B cell (primary cell): ENCODE data around the gene CLASP1. TPM values are rescaled to one million over a fixed set of nuclear protein-coding genes. Genes with fewer than 3 reads are reported as not detected.

Source experiments
- ATAC-seq: fragments of 200-7000 bp; cut with Tn5 transposase; one replicate; pipeline ENCODE4 v1.10.0; 2021; ENCODE audit warnings: low read depth, mild to moderate bottlenecking, moderate number of reproducible peaks, moderate library complexity
- CTCF ChIA-PET: fragments of 350-600 bp; sonication (Branson Sonifier 250); formaldehyde crosslinking; loops from one replicate; lab custom pipeline; 2021; ENCODE audit warnings: antibody characterized with exemption, inconsistent platforms; lab: Charles Lee
- POLR2A ChIA-PET: fragments of 350-600 bp; sonication (Branson Sonifier 250); formaldehyde crosslinking; loops from one replicate; lab custom pipeline; 2021; ENCODE audit warnings: antibody characterized with exemption; lab: Charles Lee
- DNase-seq: peaks from one replicate; pipeline ENCODE4 v3.0.0; 2013
- H2AFZ ChIP-seq: 2 replicates; pipeline ENCODE4 v1.6.1; 2012; ENCODE audit warnings: mild to moderate bottlenecking, low read depth, low read length; ENCODE audit not compliant: insufficient read depth, poor library complexity, severe bottlenecking
- H3K27ac ChIP-seq, 2 donors: 1 replicate in 1 of 2; 2 replicates in 1 of 2; pipeline ENCODE4 v1.5.1; 2012 to 2013; ENCODE audit warnings: low read length in 2 of 2, mild to moderate bottlenecking in 2 of 2, moderate library complexity in 1 of 2
- H3K27me3 ChIP-seq, 4 experiments: fragments of 200-600 bp in 1 of 4; sonication (generic) in 1 of 4; replicated peaks in 1 of 4; 1 replicate in 2 of 4; 2 replicates in 2 of 4; pipeline versions ENCODE4 v1.6.1 to v1.7.0; 2013 to 2016; ENCODE audit warnings: low read length in 3 of 4, mild to moderate bottlenecking in 2 of 4, mixed read lengths in 1 of 4, moderate library complexity in 1 of 4; ENCODE audit not compliant: insufficient read depth in 4 of 4, control insufficient read depth in 3 of 4; ENCODE audit errors: control extremely low read depth in 1 of 4
- H3K36me3 ChIP-seq, 2 experiments: replicated peaks in 1 of 2; 1 replicate in 1 of 2; 2 replicates in 1 of 2; pipeline versions ENCODE4 v1.6.1 to v1.7.1; 2013; ENCODE audit warnings: low read length in 1 of 2; ENCODE audit not compliant: insufficient read depth in 2 of 2, control insufficient read depth in 1 of 2; ENCODE audit errors: control extremely low read depth in 1 of 2, extremely low read depth in 1 of 2
- H3K4me1 ChIP-seq, 2 donors: fragments of 200-600 bp in 1 of 2; sonication (generic) in 1 of 2; 1 replicate in 1 of 2; 2 replicates in 1 of 2; pipeline versions ENCODE4 v1.5.1 to v1.6.1; 2013 to 2017; ENCODE audit warnings: low read length in 2 of 2; ENCODE audit not compliant: control insufficient read depth in 2 of 2, insufficient read depth in 2 of 2
- H3K4me2 ChIP-seq: replicated peaks from 2 replicates; pipeline ENCODE3; 2012; ENCODE audit warnings: mild to moderate bottlenecking, low read depth, low read length; ENCODE audit not compliant: poor library complexity, severe bottlenecking
- H3K4me3 ChIP-seq, 5 experiments: fragments of 200-600 bp in 1 of 5; sonication (generic) in 1 of 5; 1 replicate in 3 of 5; 2 replicates in 2 of 5; pipeline versions ENCODE4 v1.5.1 to v1.7.0; 2011 to 2016; ENCODE audit warnings: low read length in 4 of 5, mild to moderate bottlenecking in 4 of 5, low read depth in 2 of 5, control low read depth in 1 of 5, moderate library complexity in 1 of 5; ENCODE audit not compliant: insufficient read depth in 1 of 5; ENCODE audit errors: control extremely low read depth in 1 of 5, extremely low read depth in 1 of 5
- H3K79me2 ChIP-seq: fragments of 200-600 bp; sonication (generic); one replicate; pipeline ENCODE4 v1.6.0; 2016; ENCODE audit warnings: low read length; ENCODE audit not compliant: control insufficient read depth, insufficient read depth
- H3K9ac ChIP-seq: fragments of 200-600 bp; sonication (generic); 2 replicates; pipeline ENCODE4 v1.6.1; 2017; ENCODE audit warnings: mild to moderate bottlenecking, low read length, moderate library complexity
- H3K9me3 ChIP-seq, 3 donors: one replicate each; pipeline versions ENCODE4 v1.6.1 to v1.7.1; 2013; ENCODE audit warnings: low read length in 2 of 3; ENCODE audit not compliant: control insufficient read depth in 2 of 3, insufficient read depth in 1 of 3; ENCODE audit errors: control extremely low read depth in 1 of 3
- H4K20me1 ChIP-seq: 2 replicates; pipeline ENCODE4 v1.6.0; 2012; ENCODE audit warnings: mild to moderate bottlenecking, low read length; ENCODE audit not compliant: insufficient read depth, control insufficient read depth, poor library complexity, severe bottlenecking
- H3K27ac Mint-ChIP-seq: one replicate; pipeline ENCODE4 v1.8.0; 2021; ENCODE audit warnings: mixed read lengths
- H3K27me3 Mint-ChIP-seq: one replicate; pipeline ENCODE4 v1.8.0; 2021; ENCODE audit warnings: mixed read lengths
- H3K4me1 Mint-ChIP-seq: one replicate; pipeline ENCODE4 v1.8.0; 2021; ENCODE audit warnings: mixed read lengths
- H3K4me3 Mint-ChIP-seq: one replicate; pipeline ENCODE4 v1.8.0; 2021; ENCODE audit warnings: mixed read lengths
- H3K9me3 Mint-ChIP-seq: one replicate; pipeline ENCODE4 v1.8.0; 2022; ENCODE audit warnings: mixed read lengths; ENCODE audit not compliant: insufficient read depth
- EZH2 ChIP-seq: IDR thresholded peaks from 2 replicates; pipeline ENCODE4 v1.6.1; 2012; ENCODE audit warnings: borderline replicate concordance, low read depth, mild to moderate bottlenecking, moderate library complexity, low read length; ENCODE audit not compliant: insufficient read depth, poor library complexity, severe bottlenecking
- WGBS: methylation state at CpG from one replicate; pipeline ENCODE4 v1.1.5; 2013; ENCODE audit warnings: missing lambda C conversion rate; ENCODE audit not compliant: insufficient coverage; 5-methylcytosine and 5-hydroxymethylcytosine counted together
- intact Hi-C: fragments of 100-400 bp; cut with micrococcal nuclease; formaldehyde crosslinking; loops from one replicate; pipeline ENCODE4 v1.10.0; 2022
- polyA plus RNA-seq: library from polyadenylated mRNA; depleted of rRNA; stranded (reverse); fragments of >200 nt; gene quantifications from 2 replicates; pipeline ENCODE4 v1.2.3, GENCODE V29; 2012
- total RNA-seq, 2 donors: library from RNA; stranded (reverse); fragments of 120-200 nt in 1 of 2; gene quantifications; 1 replicate in 1 of 2; 2 replicates in 1 of 2; pipeline versions ENCODE4 v1.2.3 to v1.2.4, GENCODE V29; 2013 to 2022
- TF ChIP-seq, protein P1 (sequence below): fragments of 200-600 bp; IDR thresholded peaks from one replicate; pipeline ENCODE4 v1.8.0; 2022; ENCODE audit warnings: antibody characterized with exemption, mild to moderate bottlenecking

CLASP1 gene
- total and polyA plus RNA-seq, 2 donors (not counting 1 experiment from before 2014, with no cell fraction given) = 8.7 to 88.0 TPM

DNA sequence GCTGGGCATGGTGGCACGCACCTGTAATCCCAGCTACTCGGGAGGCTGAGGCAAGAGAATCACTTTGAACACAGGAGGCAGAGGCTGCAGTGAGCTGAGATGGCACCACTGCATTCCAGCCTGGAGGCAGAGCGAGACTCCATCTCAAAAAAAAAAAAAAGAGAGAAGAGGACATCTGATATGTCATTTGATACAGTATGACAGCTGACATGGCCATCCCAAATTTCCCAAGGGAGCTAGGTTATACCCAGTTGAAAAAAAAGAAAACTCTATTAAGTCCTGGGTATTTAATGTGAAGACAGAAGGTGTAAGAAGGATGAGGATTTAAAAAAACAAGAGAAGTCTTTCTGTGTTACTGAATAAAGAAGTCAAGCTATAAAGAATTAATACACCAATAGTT is 23.3 kb downstream of the CLASP1 start:
- Mint-ChIP-seq H3K27ac (no peak overlapping the region), H3K27me3 (no peaks in the 10 kb centered on the region), H3K4me3 (no peak overlapping the region), H3K9me3 (peaks cover 3% of the 10 kb centered on the region), H3K4me1 (peaks cover 11% of the 10 kb centered on the region)
- Histone ChIP-seq H4K20me1 (peaks cover 42% of the 10 kb centered on the region), H3K9ac (no peak overlapping the region), H2AFZ (no peak overlapping the region), H3K9me3 (no peaks in the 10 kb centered on the region), H3K36me3 (peaks cover 0 to 3% of the 10 kb centered on the region in 2 experiments), H3K27ac (no peak overlapping the region), H3K27me3 (no peaks in the 10 kb centered on the region), H3K79me2 (peaks cover 87% of the 10 kb centered on the region), H3K4me2 (no peak overlapping the region), H3K4me1 (no peaks in the 10 kb centered on the region), H3K4me3 (no peak overlapping the region)
- POLR2A ChIA-PET = no interaction called here
- ATAC-seq (no peak), DNase-seq (no peak)
- CTCF ChIA-PET = interaction anchor here (0.6 to 0.7 kb wide), 2 partner anchors 88 to 110 kb away, joined by 3 to 5 read pairs; no protein-coding TSS in a partner anchor
- intact Hi-C loops = no loop called here
- WGBS = 100% methylated on average over 2 of the region's 3 CpGs
- TF ChIP-seq EZH2 = no peak
- TF ChIP-seq, protein P1, sequence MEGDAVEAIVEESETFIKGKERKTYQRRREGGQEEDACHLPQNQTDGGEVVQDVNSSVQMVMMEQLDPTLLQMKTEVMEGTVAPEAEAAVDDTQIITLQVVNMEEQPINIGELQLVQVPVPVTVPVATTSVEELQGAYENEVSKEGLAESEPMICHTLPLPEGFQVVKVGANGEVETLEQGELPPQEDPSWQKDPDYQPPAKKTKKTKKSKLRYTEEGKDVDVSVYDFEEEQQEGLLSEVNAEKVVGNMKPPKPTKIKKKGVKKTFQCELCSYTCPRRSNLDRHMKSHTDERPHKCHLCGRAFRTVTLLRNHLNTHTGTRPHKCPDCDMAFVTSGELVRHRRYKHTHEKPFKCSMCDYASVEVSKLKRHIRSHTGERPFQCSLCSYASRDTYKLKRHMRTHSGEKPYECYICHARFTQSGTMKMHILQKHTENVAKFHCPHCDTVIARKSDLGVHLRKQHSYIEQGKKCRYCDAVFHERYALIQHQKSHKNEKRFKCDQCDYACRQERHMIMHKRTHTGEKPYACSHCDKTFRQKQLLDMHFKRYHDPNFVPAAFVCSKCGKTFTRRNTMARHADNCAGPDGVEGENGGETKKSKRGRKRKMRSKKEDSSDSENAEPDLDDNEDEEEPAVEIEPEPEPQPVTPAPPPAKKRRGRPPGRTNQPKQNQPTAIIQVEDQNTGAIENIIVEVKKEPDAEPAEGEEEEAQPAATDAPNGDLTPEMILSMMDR = no peak

DNA sequence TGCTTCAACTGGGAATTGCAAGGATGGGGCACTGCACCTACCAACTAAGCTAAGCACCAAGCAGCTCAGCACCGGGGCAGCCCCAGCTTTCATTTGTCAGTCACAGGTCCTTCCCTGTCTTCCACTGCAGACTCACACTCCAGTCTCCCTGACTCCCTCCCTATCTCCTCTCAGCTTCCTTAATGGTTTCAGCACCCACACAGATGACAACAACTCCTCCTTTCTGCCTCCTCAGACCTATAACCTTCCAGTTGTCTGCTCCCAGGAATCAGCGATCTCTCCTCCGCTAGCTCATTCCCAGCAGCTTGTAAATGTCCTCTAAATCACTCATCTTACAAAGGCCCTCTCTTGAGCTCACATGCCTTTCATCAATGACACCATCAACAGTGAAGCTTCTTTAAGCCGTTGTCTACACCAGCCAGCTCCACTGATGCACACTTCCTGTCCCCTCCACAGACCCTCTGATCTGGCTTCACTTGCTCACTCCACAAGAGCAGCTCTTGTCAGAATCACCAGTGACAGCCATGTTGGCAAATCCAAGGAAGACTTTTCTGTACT is 32.1 kb downstream of the CLASP1 start:
- intact Hi-C loops = no loop called here
- H3K36me3 ChIP-seq = no peaks in the 10 kb centered on the region
- no peaks in the 10 kb centered on the region for H3K27me3 Mint-ChIP-seq
- H3K27ac Mint-ChIP-seq = no peak overlapping the region
- H3K9me3 Mint-ChIP-seq = no peaks in the 10 kb centered on the region
- ATAC-seq (peak; percentile 33), DNase-seq (no peak)
- peak overlapping the region; percentile 32 for H3K4me2 ChIP-seq
- ChIA-PET CTCF (interaction anchor here (0.9 kb wide), 1 partner anchor 32 kb away, joined by 3 read pairs; the partner anchor contains the start of gene CLASP1), POLR2A (no interaction called here)
- H3K4me3 Mint-ChIP-seq = no peak overlapping the region
- H3K9me3 ChIP-seq = peaks cover 4 to 10% (median 6%) of the 10 kb centered on the region in 3 donors
- no peak overlapping the region for H3K9ac ChIP-seq
- TF ChIP-seq EZH2 = no peak
- TF ChIP-seq, protein P1 = no peak
- peaks cover 15% of the 10 kb centered on the region in 2 donors for H3K4me1 ChIP-seq
- no peak overlapping the region for H3K4me3 ChIP-seq
- H3K79me2 ChIP-seq = peaks cover 50% of the 10 kb centered on the region
- 52% methylated on average over 4 of the region's 4 CpGs for WGBS
- H4K20me1 ChIP-seq = peaks cover 4% of the 10 kb centered on the region
- peaks cover 11% of the 10 kb centered on the region for H3K4me1 Mint-ChIP-seq
- no peak overlapping the region for H2AFZ ChIP-seq
- no peaks in the 10 kb centered on the region for H3K27me3 ChIP-seq
- peak overlapping the region; percentile 22 to 54 for H3K27ac ChIP-seq
